Pulmonary artery endothelial cell (primary cell): ENCODE measurements around the gene PTPRG. TPM values are rescaled to one million over a fixed set of nuclear protein-coding genes. Genes with fewer than 3 reads are reported as not detected.

Experiments used
- DNase-seq: peaks from one replicate; pipeline ENCODE4 v3.0.0-alpha.2; 2011; ENCODE audit warnings: low read depth, low spot score
- total RNA-seq: library from RNA; depleted of rRNA; stranded (reverse); fragments of >200 nt; gene quantifications from 2 replicates; pipeline ENCODE4 v1.2.3, GENCODE V29; 2014

The PTPRG gene
- total RNA-seq, 1 donor from 2014 or later = 41.0 TPM

GRCh38 chr3:61985020-61985419 is 423.6 kb downstream of the PTPRG start:
- DNase-seq = peak; percentile 29

DNA sequence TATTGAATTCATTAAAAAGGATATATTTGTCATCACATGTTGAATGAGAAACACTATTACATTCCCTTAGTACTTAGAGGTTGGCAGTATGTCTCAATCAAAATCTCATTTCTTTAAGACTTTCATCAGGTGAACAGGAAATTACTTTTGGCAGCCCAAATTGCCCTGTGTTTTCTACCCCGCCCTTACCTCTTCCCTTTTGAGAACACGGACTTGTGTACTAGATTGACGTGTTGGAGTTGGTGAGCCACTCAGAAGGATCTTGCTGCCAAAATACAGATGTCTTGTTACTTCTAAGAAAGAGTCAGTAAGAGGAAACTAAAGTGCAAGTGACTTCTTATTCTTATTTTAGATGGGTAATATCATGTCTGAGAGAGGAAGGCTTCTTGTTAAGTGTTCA is 425.1 kb downstream of the PTPRG start:
- DNase-seq = no peak

DNA sequence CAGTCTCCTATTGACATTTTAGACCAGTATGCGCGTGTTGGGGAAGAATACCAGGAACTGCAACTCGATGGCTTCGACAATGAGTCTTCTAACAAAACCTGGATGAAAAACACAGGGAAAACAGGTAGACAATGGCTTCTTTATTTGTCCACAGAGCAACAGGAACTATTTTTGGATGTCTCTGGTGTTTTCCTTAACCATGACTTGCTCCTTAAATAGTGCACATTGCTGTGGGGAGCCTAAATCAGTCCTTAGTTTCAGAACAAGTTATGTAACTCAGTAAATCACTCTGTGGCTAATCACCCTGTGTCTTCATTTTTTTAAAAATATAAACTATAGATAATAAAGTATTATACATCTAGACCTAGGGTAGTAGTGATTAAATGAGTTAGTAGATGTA is 428.3 kb downstream of the PTPRG start:
- DNase-seq = no peak

- no peak for DNase-seq
Observed at GRCh38 chr3:61990327-61991027, 429.1 kb downstream of the PTPRG start.

- no peak for DNase-seq
Observed at GRCh38 chr3:61991706-61992105, 430.3 kb downstream of the PTPRG start.

DNA sequence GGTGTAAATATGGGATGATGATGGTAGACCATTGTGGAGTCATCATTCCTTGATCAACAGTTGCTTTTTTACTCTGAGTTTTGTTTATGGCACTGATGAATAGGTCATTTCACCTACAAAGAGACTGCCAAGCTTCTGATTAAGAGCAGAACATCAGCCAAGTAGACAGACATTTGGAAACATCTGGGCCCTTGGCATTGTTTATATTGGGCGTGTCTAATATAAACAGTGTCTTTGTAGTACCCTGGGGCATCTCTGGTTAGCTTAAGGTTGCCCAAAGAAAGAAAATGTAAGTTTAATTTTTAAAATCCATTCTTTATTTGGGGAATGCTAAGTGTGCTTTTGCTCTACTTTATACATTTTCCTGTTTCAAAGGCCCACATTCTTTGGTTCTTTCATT is 435.0 kb downstream of the PTPRG start:
- DNase-seq = no peak

- no peak for DNase-seq
Observed at GRCh38 chr3:61997101-61997500, 435.7 kb downstream of the PTPRG start.

- DNase-seq = no peak
Observed at GRCh38 chr3:62003835-62004234, 442.5 kb downstream of the PTPRG start.

DNA sequence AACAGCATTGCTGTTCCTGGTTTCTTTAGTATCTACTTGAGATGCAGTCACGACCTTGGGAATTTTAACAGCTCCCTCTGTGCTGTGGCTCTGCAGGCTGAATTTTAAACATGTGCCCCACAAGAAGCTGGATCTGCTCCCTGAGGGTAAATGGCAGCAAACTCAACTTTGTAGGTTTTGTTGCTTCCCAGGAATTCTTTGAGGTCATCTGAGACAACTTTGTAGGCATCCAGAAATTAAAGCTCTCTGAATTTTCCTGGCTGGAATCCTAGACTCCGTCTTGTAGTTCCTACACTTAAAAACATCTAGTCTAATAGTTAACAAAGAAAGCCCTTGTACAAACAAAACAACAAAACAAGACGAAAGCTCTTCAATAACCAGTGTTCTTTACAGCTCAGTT is 445.7 kb downstream of the PTPRG start:
- no peak for DNase-seq

GRCh38 chr3:62010989-62011388 is 449.6 kb downstream of the PTPRG start:
- no peak for DNase-seq

DNA sequence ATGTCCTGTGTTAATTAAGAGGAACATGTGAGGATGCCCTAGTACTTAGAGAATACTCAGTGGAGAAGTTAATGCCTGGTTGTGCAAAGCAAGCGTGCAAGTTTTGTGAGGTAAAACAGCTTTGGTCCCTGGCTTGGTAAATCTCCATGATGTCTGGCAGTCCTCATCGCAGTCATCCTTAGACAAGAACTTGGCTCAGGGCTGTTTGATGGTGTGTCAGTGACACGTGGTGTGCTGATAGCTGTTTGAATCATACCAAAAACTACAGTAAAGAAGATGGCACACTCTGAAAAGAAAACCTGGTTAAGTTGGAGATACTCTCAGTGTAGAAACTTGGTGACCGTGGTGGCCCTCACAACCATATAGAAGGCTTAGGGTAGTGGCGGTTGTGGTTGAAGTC is 450.3 kb downstream of the PTPRG start:
- no peak for DNase-seq

DNA sequence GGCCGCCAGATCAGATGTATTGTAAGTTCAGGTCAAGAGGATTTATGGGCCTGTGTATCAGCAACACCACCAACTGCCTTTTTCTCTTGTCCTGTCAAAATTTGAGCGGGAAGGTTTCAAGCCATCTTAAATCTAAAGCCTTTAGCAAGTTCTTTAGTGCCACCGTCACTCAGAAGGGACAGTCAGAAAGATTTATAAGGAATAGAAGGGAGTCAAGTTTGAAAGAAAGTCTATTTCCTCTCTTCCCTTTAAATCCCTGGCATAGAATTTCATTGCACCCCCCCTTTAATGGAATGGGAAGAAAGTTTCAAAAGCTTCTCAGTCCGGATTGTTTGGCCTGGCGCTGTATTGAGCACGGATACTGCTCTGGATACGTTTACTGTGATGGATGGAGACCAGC is 452.6 kb downstream of the PTPRG start:
- DNase-seq = no peak

- DNase-seq = no peak
Observed at GRCh38 chr3:62015111-62015510, 453.7 kb downstream of the PTPRG start.

DNA sequence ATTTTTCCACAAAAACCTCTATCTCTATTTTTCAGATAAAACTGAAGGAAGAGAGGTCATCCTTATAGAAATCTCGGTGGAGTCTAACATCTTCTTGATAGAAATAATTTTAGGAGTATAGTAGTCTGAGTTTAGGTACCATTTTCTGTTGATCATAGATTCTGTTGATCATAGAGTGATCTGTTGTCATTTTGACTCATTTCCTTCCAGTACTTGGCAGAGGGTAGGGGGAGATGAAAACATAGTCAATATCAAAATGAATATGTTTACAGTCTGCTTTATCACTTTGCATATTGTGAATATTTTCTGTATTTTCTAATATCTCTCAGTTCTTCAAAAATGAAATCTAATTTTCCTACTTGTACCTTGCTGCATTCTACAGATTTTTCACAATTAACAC is 458.5 kb downstream of the PTPRG start:
- DNase-seq = no peak

DNA sequence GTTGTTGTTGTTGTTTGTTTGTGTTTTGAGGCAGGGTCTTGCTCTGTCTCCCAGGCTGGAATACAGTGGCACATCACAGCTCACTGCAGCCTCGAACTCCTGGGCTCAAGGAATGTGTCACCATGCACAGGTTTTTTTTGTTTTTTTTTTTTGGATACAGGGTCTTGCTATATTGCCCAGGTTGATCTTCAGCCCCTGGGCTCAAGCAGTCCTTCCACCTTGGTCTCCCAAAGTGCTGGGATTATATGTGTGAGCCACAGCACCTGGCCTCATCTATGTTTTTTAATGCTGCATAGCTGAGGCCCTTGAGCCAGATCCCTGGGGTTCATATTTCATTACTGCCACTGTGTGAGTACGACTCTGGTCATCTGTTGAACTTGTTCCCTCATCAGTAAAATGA is 459.3 kb downstream of the PTPRG start:
- DNase-seq = no peak

GRCh38 chr3:62022312-62022711 is 460.9 kb downstream of the PTPRG start:
- no peak for DNase-seq

- no peak for DNase-seq
Observed at GRCh38 chr3:62024882-62025281, 463.5 kb downstream of the PTPRG start.

- no peak for DNase-seq
Observed at GRCh38 chr3:62025913-62026312, 464.5 kb downstream of the PTPRG start.

- DNase-seq = no peak
Observed at GRCh38 chr3:62027241-62027640, 465.9 kb downstream of the PTPRG start.

DNA sequence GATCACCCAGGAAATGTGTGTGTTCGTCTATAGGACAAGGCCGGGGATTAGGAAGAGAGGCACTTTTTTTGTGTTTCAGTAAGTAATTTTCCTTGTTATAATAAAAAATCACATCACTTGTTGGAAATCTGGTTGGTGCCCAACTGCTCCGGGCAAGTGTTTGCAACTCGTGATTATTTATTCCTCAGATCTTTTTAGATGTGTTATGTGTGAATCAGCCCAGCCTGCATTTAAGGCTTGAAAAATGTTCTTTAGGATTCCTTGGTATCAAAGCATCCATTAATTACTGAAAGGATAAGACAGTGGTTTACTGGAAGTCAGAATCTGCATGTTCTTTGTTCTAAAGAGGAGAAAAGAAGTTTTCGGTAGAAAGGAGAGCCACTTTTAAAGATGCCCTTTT is 466.4 kb downstream of the PTPRG start:
- no peak for DNase-seq

GRCh38 chr3:62028236-62028635 is 466.9 kb downstream of the PTPRG start:
- no peak for DNase-seq

- DNase-seq = no peak
Observed at GRCh38 chr3:62032738-62033137, 471.4 kb downstream of the PTPRG start.

GRCh38 chr3:62035402-62036057 is 474.2 kb downstream of the PTPRG start:
- DNase-seq = no peak
